Measurements from ENCODE around the gene ANO9.

DNA sequence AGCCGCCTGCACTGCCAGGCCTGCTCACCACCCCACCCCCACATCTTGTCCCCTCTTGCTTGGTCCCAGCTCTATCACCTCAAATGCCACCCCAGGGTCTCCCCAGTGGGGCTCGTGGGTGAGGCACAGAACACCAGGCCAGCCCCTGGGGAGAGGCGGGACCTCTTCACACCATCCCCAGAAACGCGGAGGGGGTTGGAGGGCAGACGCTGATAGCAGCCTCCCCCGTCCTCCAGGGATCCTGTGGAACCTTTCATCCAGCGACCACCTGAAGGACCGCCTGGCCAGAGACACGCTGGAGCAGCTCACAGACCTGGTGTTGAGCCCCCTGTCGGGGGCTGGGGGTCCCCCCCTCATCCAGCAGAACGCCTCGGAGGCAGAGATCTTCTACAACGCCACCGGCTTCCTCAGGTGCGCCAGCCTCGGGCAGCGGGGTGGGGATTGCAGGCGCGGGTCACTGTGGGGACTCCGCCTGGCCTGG, 42.0 kb downstream of the ANO9 start:
- TF ChIP-seq, protein P1, sequence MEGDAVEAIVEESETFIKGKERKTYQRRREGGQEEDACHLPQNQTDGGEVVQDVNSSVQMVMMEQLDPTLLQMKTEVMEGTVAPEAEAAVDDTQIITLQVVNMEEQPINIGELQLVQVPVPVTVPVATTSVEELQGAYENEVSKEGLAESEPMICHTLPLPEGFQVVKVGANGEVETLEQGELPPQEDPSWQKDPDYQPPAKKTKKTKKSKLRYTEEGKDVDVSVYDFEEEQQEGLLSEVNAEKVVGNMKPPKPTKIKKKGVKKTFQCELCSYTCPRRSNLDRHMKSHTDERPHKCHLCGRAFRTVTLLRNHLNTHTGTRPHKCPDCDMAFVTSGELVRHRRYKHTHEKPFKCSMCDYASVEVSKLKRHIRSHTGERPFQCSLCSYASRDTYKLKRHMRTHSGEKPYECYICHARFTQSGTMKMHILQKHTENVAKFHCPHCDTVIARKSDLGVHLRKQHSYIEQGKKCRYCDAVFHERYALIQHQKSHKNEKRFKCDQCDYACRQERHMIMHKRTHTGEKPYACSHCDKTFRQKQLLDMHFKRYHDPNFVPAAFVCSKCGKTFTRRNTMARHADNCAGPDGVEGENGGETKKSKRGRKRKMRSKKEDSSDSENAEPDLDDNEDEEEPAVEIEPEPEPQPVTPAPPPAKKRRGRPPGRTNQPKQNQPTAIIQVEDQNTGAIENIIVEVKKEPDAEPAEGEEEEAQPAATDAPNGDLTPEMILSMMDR (IDR thresholded peaks at IDR 0.05): no peak
- TF ChIP-seq POLR2AphosphoS5 (IDR thresholded peaks at IDR 0.05): no peak

Measured in upper lobe of left lung (tissue), 4 donors.